WTC11 (cell line): Measurements from ENCODE around the gene KRTAP10-7. TPM values are rescaled to one million over a fixed set of nuclear protein-coding genes. Genes with fewer than 3 reads are reported as not detected.

Experiments
- ATAC-seq: fragments of 200-7000 bp; cut with Tn5 transposase; 2 replicates; pipeline ENCODE4 v1.10.0; 2021; ENCODE audit warnings: mild to moderate bottlenecking, moderate library complexity
- CTCF ChIA-PET: fragments of 300-600 bp; sonication (Branson Sonifier 250); formaldehyde crosslinking; loops from one replicate; lab custom pipeline; 2021; ENCODE audit warnings: antibody characterized with exemption; lab: Charles Lee
- POLR2A ChIA-PET: fragments of 350-600 bp; sonication (Branson Sonifier 250); formaldehyde crosslinking; loops from one replicate; lab custom pipeline; 2021; ENCODE audit warnings: antibody characterized with exemption; lab: Charles Lee
- DNase-seq: peaks from one replicate; pipeline ENCODE4 v3.0.0; 2021; ENCODE audit warnings: low spot score
- H3K27ac Mint-ChIP-seq: 2 replicates; pipeline ENCODE4 v1.8.0; 2021; ENCODE audit warnings: mixed read lengths
- H3K27me3 Mint-ChIP-seq: 2 replicates; pipeline ENCODE4 v1.8.0; 2021; ENCODE audit warnings: low read depth, mild to moderate bottlenecking, moderate library complexity, mixed read lengths
- H3K36me3 Mint-ChIP-seq: 2 replicates; pipeline ENCODE4 v1.8.0; 2021; ENCODE audit warnings: mixed read lengths
- H3K4me1 Mint-ChIP-seq: 2 replicates; pipeline ENCODE4 v1.8.0; 2022; ENCODE audit warnings: mixed read lengths
- H3K4me3 Mint-ChIP-seq: 2 replicates; pipeline ENCODE4 v1.8.0; 2021; ENCODE audit warnings: mild to moderate bottlenecking, moderate library complexity, mixed read lengths
- H3K9me3 Mint-ChIP-seq: 2 replicates; pipeline ENCODE4 v1.8.0; 2021; ENCODE audit warnings: mixed read lengths
- ARID4B ChIP-seq: sonication (generic); formaldehyde crosslinking; IDR thresholded peaks from 2 replicates; pipeline ENCODE4 v1.8.0; 2023; ENCODE audit warnings: missing genetic modification reagents, mild to moderate bottlenecking, borderline replicate concordance
- ATF3 ChIP-seq: sonication (generic); formaldehyde crosslinking; conservative IDR thresholded peaks from 2 replicates; pipeline ENCODE4 v1.8.1; 2022; ENCODE audit warnings: mild to moderate bottlenecking, missing genetic modification reagents
- CREM ChIP-seq: sonication (generic); formaldehyde crosslinking; IDR thresholded peaks from 2 replicates; pipeline ENCODE4 v1.8.1; 2022; ENCODE audit warnings: mild to moderate bottlenecking, missing genetic modification reagents, moderate library complexity
- E2F4 ChIP-seq: sonication (generic); formaldehyde crosslinking; IDR thresholded peaks from 2 replicates; pipeline ENCODE4 v1.8.1; 2022; ENCODE audit warnings: low read depth, mild to moderate bottlenecking, moderate library complexity, missing genetic modification reagents, borderline replicate concordance
- FOXK1 ChIP-seq: sonication (generic); formaldehyde crosslinking; IDR thresholded peaks from 2 replicates; pipeline ENCODE4 v1.8.0; 2022; ENCODE audit warnings: mild to moderate bottlenecking, moderate library complexity, missing genetic modification reagents
- FOXP1 ChIP-seq: sonication (generic); formaldehyde crosslinking; IDR thresholded peaks from 2 replicates; pipeline ENCODE4 v1.8.0; 2022; ENCODE audit warnings: missing genetic modification reagents, mild to moderate bottlenecking, moderate library complexity, borderline replicate concordance
- GABPB1 ChIP-seq: sonication (generic); formaldehyde crosslinking; IDR thresholded peaks from 2 replicates; pipeline ENCODE4 v1.8.1; 2023; ENCODE audit warnings: mild to moderate bottlenecking, missing genetic modification reagents
- GTF2I ChIP-seq: fragments of 250-450 bp; sonication (Bioruptor Pico); conservative IDR thresholded peaks from 2 replicates; pipeline ENCODE4 v1.4.0; 2021; ENCODE audit warnings: mild to moderate bottlenecking
- HMGA2 ChIP-seq: fragments of 250-450 bp; sonication (Bioruptor Pico); IDR thresholded peaks from 2 replicates; pipeline ENCODE4 v1.4.0; 2021; ENCODE audit warnings: mild to moderate bottlenecking, moderate library complexity
- NFE2L1 ChIP-seq: sonication (generic); formaldehyde crosslinking; IDR thresholded peaks from 2 replicates; pipeline ENCODE4 v1.8.1; 2023; ENCODE audit warnings: missing genetic modification reagents
- NR2C2 ChIP-seq: sonication (generic); formaldehyde crosslinking; IDR thresholded peaks from 2 replicates; pipeline ENCODE4 v1.8.0; 2022; ENCODE audit warnings: mild to moderate bottlenecking, missing genetic modification reagents
- OVOL2 ChIP-seq: fragments of 250-450 bp; sonication (Bioruptor Pico); IDR thresholded peaks from 2 replicates; pipeline ENCODE4 v1.9.0; 2021; ENCODE audit warnings: mild to moderate bottlenecking, borderline replicate concordance
- SP1 ChIP-seq: sonication (generic); formaldehyde crosslinking; conservative IDR thresholded peaks from 2 replicates; pipeline ENCODE4 v1.8.1; 2022; ENCODE audit warnings: missing genetic modification reagents
- STAT6 ChIP-seq: sonication (generic); formaldehyde crosslinking; conservative IDR thresholded peaks from 2 replicates; pipeline ENCODE4 v1.8.1; 2023; ENCODE audit warnings: mild to moderate bottlenecking, low read depth, missing genetic modification reagents, moderate library complexity
- ZBTB21 ChIP-seq: sonication (generic); formaldehyde crosslinking; IDR thresholded peaks from 2 replicates; pipeline ENCODE4 v1.8.1; 2023; ENCODE audit warnings: mild to moderate bottlenecking, missing genetic modification reagents, borderline replicate concordance
- ZNF232 ChIP-seq: sonication (generic); formaldehyde crosslinking; IDR thresholded peaks from 2 replicates; pipeline ENCODE4 v1.8.0; 2022; ENCODE audit warnings: mild to moderate bottlenecking, missing genetic modification reagents
- ZNF263 ChIP-seq: sonication (generic); formaldehyde crosslinking; IDR thresholded peaks from 2 replicates; pipeline ENCODE4 v1.8.1; 2022; ENCODE audit warnings: low read depth, mild to moderate bottlenecking, moderate library complexity, missing genetic modification reagents
- ZNF416 ChIP-seq: fragments of 250-450 bp; sonication (Bioruptor Pico); IDR thresholded peaks from 2 replicates; pipeline ENCODE4 v1.9.0; 2021; ENCODE audit warnings: mild to moderate bottlenecking, inconsistent platforms
- ZNF423 ChIP-seq: fragments of 250-450 bp; sonication (Bioruptor Pico); IDR thresholded peaks from 2 replicates; pipeline ENCODE4 v2.1.2; 2022; ENCODE audit warnings: mild to moderate bottlenecking, moderate library complexity
- ZSCAN18 ChIP-seq: fragments of 250-450 bp; sonication (Bioruptor Pico); IDR thresholded peaks from 2 replicates; pipeline ENCODE4 v2.1.2; 2022; ENCODE audit warnings: mild to moderate bottlenecking, moderate library complexity
- total RNA-seq: library from RNA; stranded (reverse); gene quantifications from 3 replicates; pipeline ENCODE4 v1.2.3, GENCODE V29; 2021

KRTAP10-7 gene
- total RNA-seq, 1 experiment from 2014 or later: not detected

- no peak for TF ChIP-seq ZSCAN18 (CRISPR knock-in tag)
- TF ChIP-seq ZNF423 (CRISPR knock-in tag): no peak
- no peak for TF ChIP-seq ZBTB21 (CRISPR knock-in tag)
- no peak for TF ChIP-seq ATF3 (CRISPR knock-in tag)
- no peak for TF ChIP-seq FOXP1
- no peak for TF ChIP-seq ZNF416
- no peak for TF ChIP-seq SP1 (CRISPR knock-in tag)
- no peak for TF ChIP-seq STAT6 (CRISPR knock-in tag)
These were observed 19.2 kb upstream of the KRTAP10-7 start (continued) for GRCh38 chr21:44581158-44581557.

- ATAC-seq (no peak), DNase-seq (no peak)
- H3K4me3 Mint-ChIP-seq: no peak overlapping the region
- ChIA-PET POLR2A (no interaction called here), CTCF (interaction anchor here (2.2 kb wide), 1 partner anchor 37 kb away, joined by 4 read pairs; no protein-coding TSS in a partner anchor)
- H3K27ac Mint-ChIP-seq: no peak overlapping the region
- peaks cover 6% of the 10 kb centered on the region; the same call in 1 of the 2 replicates for H3K4me1 Mint-ChIP-seq
- H3K27me3 Mint-ChIP-seq: peaks cover 3% of the 10 kb centered on the region; the same call in 1 of the 2 replicates
- no peak for TF ChIP-seq OVOL2
- TF ChIP-seq SP1 (CRISPR knock-in tag): no peak
- no peak for TF ChIP-seq NR2C2 (CRISPR knock-in tag)
- no peak for TF ChIP-seq GTF2I (CRISPR knock-in tag)
- no peak for TF ChIP-seq ATF3 (CRISPR knock-in tag)
- no peak for TF ChIP-seq ZNF416
- peaks cover 39% of the 10 kb centered on the region for H3K9me3 Mint-ChIP-seq
- H3K36me3 Mint-ChIP-seq: peaks cover 15% of the 10 kb centered on the region
These were observed 18.3 kb upstream of the KRTAP10-7 start for GRCh38 chr21:44582055-44582454.

- Mint-ChIP-seq H3K27me3 (peaks cover 3% of the 10 kb centered on the region; the same call in 1 of the 2 replicates), H3K4me3 (no peak overlapping the region), H3K27ac (no peak overlapping the region), H3K36me3 (peaks cover 6% of the 10 kb centered on the region; the same call in 1 of the 2 replicates), H3K4me1 (peaks cover 6% of the 10 kb centered on the region; the same call in 1 of the 2 replicates), H3K9me3 (peaks cover 35% of the 10 kb centered on the region)
- POLR2A ChIA-PET: no interaction called here
- DNase-seq (no peak), ATAC-seq (no peak)
- CTCF ChIA-PET: no interaction called here
- TF ChIP-seq ZNF232 (CRISPR knock-in tag): no peak
- TF ChIP-seq GABPB1 (CRISPR knock-in tag): no peak
- TF ChIP-seq NFE2L1 (CRISPR knock-in tag): no peak
- no peak for TF ChIP-seq SP1 (CRISPR knock-in tag)
- no peak for TF ChIP-seq ZNF263 (CRISPR knock-in tag)
- no peak for TF ChIP-seq HMGA2
- TF ChIP-seq ZBTB21 (CRISPR knock-in tag): no peak
- no peak for TF ChIP-seq E2F4
- no peak for TF ChIP-seq FOXP1
- TF ChIP-seq FOXK1 (CRISPR knock-in tag): no peak
- TF ChIP-seq ARID4B (CRISPR knock-in tag): no peak
- TF ChIP-seq CREM (CRISPR knock-in tag): no peak
These were observed 17.2 kb upstream of the KRTAP10-7 start for GRCh38 chr21:44583089-44583799.
